ENCODE results near the gene IL24. TPM values are rescaled to one million over a fixed set of nuclear protein-coding genes. Genes with fewer than 3 reads are reported as not detected.

The IL24 gene
- total and polyA plus RNA-seq, 2 donors from 2014 or later, result not detected

- Histone ChIP-seq H3K9me3 (ENCODE audit: control insufficient read depth in 2 of 3, insufficient read depth in 1 of 3, low read length in 3 of 3) (no peaks in the 10 kb centered on the region), H3K9ac (ENCODE audit: low read length in 3 of 3) (no peak overlapping the region), H3K4me3 (ENCODE audit: low read length in 3 of 3) (no peak overlapping the region), H3K27me3 (ENCODE audit: control insufficient read depth, insufficient read depth, low read length) (no peaks in the 10 kb centered on the region), H3K27ac (ENCODE audit: low read depth in 2 of 2, low read length in 2 of 2) (no peak overlapping the region), H3K36me3 (ENCODE audit: control insufficient read depth in 2 of 3, insufficient read depth in 3 of 3, low read length in 3 of 3) (no peaks in the 10 kb centered on the region), H3K4me1 (ENCODE audit: control insufficient read depth in 2 of 3, insufficient read depth in 2 of 3, low read depth in 1 of 3, low read length in 3 of 3) (no peaks in the 10 kb centered on the region)
- TF ChIP-seq CTCF (IDR thresholded peaks at IDR 0.05; ENCODE audit: borderline replicate concordance, extremely low read depth, insufficient read depth), result no peak
- intact Hi-C loops (cut with DNase I), result no loop called here
- DNase-seq (no peak), FAIRE-seq (no peak)
These were observed 25.1 kb upstream of the IL24 start for GRCh38 chr1:206872139-206872538.

- H3K4me3 ChIP-seq (ENCODE audit: low read length in 3 of 3), result no peak overlapping the region
- peaks cover 0 to 6% (median 0%) of the 10 kb centered on the region in 3 donors for H3K9me3 ChIP-seq (ENCODE audit: control insufficient read depth in 2 of 3, insufficient read depth in 1 of 3, low read length in 3 of 3)
- DNase-seq (no peak), FAIRE-seq (no peak)
- no peak overlapping the region for H3K27ac ChIP-seq (ENCODE audit: low read depth in 2 of 2, low read length in 2 of 2)
- no peaks in the 10 kb centered on the region for H3K36me3 ChIP-seq (ENCODE audit: control insufficient read depth in 2 of 3, insufficient read depth in 3 of 3, low read length in 3 of 3)
- H3K9ac ChIP-seq (ENCODE audit: low read length in 3 of 3), result no peak overlapping the region
- intact Hi-C loops (cut with DNase I), result no loop called here
- no peaks in the 10 kb centered on the region for H3K27me3 ChIP-seq (ENCODE audit: control insufficient read depth, insufficient read depth, low read length)
- no peak for TF ChIP-seq CTCF (IDR thresholded peaks at IDR 0.05; ENCODE audit: borderline replicate concordance, extremely low read depth, insufficient read depth)
- no peaks in the 10 kb centered on the region for H3K4me1 ChIP-seq (ENCODE audit: control insufficient read depth in 2 of 3, insufficient read depth in 2 of 3, low read depth in 1 of 3, low read length in 3 of 3)
These were observed 23.5 kb upstream of the IL24 start for GRCh38 chr1:206873603-206874188.

- intact Hi-C loops (cut with DNase I), result no loop called here
These were observed 21.4 kb upstream of the IL24 start for GRCh38 chr1:206875752-206876377.

More at GRCh38 chr1:206875752-206876377, 21.4 kb upstream of the IL24 start:
- Histone ChIP-seq H3K9me3 (ENCODE audit: control insufficient read depth in 2 of 3, insufficient read depth in 1 of 3, low read length in 3 of 3) (peaks cover 0 to 6% (median 0%) of the 10 kb centered on the region in 3 donors), H3K27me3 (ENCODE audit: control insufficient read depth, insufficient read depth, low read length) (no peaks in the 10 kb centered on the region), H3K9ac (ENCODE audit: low read length in 3 of 3) (no peak overlapping the region), H3K36me3 (ENCODE audit: control insufficient read depth in 2 of 3, insufficient read depth in 3 of 3, low read length in 3 of 3) (no peaks in the 10 kb centered on the region), H3K4me1 (ENCODE audit: control insufficient read depth in 2 of 3, insufficient read depth in 2 of 3, low read depth in 1 of 3, low read length in 3 of 3) (no peaks in the 10 kb centered on the region), H3K4me3 (ENCODE audit: low read length in 3 of 3) (no peak overlapping the region), H3K27ac (ENCODE audit: low read depth in 2 of 2, low read length in 2 of 2) (no peak overlapping the region)
- FAIRE-seq, result no peak
- no peak for TF ChIP-seq CTCF (IDR thresholded peaks at IDR 0.05; ENCODE audit: borderline replicate concordance, extremely low read depth, insufficient read depth)
- no peak for DNase-seq
